Stimulated activated CD4-positive, alpha-beta T cell treated with anti-CD3 and anti-CD28 coated beads, TNF-alpha, amount 100 ng/mL, for 48 hours (primary cell): ENCODE results near the gene ATG3.
"Not testable (repeated sequence)": the region's sequence is repeated elsewhere in the genome, so short reads cannot be mapped to it uniquely, and the experiment has no call there.

Experiments used
- DNase-seq, 3 donors: peaks; one replicate each; pipeline ENCODE4 v3.0.0-alpha.2; 2020; ENCODE audit warnings: low read depth in 3 of 3

ATG3 gene

DNA sequence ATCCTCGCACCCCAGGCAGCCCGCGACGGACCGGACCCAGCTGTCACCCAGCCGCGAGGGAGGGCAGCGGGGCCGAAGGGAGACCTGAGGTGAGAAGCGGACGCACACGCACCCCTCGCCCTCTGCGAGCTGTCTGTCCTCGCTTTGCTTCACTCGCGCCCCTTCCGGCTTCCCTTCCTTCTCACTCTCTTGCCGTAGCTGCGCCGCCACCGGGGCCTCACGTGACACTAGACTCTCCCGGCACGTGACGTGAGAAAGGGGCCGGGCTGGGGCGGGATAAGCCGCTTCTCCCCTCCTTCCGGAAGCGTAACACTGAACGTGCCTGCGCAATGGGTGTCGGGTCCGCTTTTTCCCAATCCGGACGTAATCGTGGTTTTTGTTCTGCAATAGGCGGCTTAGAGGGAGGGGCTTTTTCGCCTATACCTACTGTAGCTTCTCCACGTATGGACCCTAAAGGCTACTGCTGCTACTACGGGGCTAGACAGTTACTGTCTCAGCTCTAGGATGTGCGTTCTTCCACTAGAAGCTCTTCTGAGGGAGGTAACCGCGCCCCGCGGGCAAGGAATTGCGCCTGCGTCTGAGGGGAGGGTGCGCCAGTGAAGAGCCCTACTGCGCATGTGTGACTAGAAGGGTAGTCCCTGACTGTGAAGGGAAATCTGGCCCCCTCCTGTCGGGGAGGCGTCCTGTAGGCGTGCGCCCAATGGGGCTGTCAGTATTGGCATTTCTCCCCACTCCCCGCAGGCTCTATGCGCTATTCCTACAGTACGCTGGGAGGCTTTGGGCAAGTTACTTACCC is at the start of gene ATG3, which contains the start of gene SLC35A5:
Gene ATG3 (minus strand): TSS at position 229 of the 796 bp plus-strand sequence. CDS start 434 bp downstream, outside the sequence.
Gene SLC35A5 (plus strand): TSS at position 312 of the 796 bp plus-strand sequence. CDS start 1,359 bp downstream, outside the sequence.
- DNase-seq, result peak; percentile 95 to 98 (median 96)

DNA sequence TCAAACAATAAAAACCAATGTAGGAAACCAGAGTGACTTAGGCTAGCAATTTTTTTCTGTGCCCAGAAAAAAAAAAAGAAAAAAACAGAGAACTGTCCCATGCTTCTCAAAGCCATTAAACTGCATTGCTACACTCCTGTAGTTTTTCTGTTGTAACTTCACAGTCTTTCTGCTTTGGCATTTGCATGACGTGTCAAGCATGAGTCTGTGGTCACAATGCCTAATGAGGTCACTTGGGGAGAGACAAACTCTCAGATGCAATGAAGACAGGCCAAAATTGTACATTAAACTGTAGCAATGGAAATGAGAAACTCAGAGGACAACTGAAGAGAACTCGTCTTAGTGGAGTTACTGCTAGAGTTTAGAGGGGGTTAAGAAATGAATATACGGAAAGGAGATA is 48.4 kb upstream of the ATG3 start:
- DNase-seq, result no peak

DNA sequence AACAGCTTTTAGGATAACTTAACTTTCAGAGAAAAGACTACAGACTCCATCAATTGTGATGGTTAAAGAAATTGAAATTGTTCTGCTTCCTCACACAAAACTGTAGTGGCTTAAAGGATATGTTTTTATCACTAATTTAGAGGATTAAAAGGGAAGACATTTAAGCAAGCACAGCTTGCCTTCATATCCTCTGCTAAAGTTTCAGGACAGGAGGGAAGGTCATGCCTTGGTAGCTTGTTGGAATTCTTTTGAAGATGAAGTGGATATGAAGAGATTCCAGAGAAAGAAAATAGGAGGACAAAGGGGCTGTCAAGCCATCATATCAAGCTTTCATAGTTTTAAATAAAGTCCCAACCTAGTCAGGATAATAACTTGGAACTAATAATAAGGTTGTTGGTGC is 46.1 kb upstream of the ATG3 start:
- no peak for DNase-seq

DNA sequence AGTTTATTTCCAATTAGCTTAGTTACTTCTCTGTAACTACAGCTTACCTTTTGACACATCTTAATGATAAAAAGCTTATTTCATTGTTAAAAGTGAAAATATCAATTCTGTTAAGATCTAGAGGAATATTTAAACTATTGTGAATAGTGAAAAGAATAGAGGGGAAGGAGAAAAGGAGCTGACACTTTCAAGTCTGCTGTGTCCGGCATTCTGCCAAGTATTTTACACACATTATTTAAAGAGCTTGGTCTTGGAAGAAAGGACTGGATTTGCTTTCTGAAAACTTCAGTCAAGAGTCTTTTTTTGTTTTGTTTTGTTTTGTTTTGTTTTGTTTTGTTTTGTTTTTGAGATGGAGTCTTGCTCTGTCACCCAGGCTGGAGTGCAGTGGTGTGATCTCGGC is 44.3 kb upstream of the ATG3 start:
- DNase-seq, result no peak

DNA sequence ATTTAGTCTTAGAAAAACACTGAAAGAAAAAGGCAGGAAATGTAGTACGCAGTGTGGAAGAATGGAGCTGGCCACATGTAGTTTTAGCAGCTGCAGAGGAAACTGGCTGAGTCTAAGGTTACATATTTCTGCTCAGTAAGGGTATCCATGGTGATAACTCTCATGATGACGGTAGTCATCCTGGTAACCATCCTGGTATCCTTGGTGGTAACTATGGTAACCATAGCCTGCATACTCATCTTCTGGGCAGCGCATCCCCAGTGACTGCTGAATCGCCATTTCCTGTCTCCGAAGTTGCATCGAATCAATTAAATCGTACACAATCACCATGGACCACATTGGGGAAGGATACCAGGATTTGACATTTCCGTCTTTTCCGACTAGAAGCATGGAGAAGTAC is 43.5 kb upstream of the ATG3 start:
- DNase-seq, result no peak

DNA sequence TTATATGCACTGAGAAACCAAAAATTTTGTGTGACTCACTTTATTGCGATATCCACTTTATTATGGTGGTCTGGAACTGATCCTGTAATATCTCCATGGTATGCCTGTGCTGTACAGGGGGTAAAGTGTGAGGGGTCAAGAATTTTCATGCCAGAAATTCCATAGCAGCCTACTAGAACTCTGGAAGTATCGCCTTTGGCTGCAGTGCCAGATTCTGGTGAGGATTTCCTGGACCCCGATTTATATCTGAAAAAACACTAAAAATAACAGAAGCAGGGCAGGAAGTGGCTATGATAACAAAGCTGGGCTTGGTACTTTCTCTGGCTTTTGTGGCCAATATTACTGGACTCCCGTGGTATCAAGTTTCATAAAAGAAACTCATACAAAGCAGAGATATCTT is 42.8 kb upstream of the ATG3 start:
- DNase-seq, result no peak

DNA sequence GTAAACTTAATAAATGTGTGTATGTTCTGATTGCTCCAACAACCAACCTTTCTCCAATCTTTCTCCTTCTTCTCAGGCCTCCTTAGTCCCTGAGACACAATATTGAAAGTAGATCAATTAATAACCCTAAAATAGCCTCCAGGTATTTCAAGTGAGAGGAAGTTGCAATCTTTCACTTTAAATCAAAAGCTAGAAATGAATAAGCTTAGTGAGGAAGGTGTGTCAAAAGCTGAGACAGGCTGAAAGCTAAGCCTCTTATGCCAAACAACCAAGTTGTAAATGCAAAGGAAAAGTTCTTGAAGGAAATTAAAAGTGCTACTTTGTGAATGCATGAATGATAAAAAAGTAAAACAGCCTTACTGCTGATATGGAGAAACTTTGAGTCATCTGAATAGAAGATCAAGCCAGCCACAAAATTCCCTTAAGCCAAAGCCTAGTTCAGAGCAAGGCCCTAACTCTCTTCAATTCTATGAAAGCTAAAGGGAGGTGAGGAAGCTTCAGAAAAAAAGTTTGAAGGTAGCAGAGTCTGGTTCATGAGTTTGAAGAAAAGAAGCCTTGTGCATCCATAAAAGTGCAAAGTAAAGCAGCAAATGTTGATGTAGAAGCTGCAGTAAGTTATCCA is 40.6 kb upstream of the ATG3 start:
- DNase-seq, result no peak

DNA sequence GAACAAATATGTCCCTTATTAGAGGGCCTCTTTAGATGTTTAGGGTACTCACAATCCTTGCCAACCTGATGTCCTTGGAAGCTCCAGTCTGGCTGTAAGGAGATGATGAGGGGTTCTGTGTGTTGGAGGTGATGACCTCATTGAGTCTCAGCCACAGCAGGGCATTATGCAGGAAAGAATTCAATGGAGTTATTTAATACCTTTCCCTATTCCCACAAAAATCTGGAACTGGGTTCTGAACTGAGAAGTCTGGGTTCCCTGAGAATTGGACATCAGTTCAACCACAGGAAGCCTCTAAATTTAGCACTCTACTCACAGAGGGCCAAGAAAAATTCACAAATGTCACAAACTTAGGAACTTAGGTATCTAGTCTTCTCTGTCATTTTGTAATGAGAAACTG is 37.0 kb upstream of the ATG3 start:
- no peak for DNase-seq

DNA sequence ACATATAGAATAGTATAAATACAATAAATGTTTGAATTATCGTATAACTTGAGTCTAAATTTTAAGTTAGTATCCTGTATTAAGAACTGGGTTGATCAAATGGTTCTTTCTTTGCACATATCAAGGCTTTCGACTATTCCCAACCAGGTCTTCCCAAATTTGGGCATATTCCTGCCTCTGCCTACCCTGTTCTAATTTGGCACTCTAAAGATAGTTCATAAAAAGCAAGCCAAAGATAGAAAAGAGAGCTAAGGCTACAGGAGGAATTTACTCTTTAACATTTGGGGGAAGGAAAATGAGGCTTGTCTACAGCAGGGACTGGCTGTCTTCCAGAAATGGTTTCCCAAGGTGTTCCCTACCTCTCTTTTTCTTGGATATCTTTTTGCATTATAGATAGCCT is 36.2 kb upstream of the ATG3 start:
- no peak for DNase-seq

DNA sequence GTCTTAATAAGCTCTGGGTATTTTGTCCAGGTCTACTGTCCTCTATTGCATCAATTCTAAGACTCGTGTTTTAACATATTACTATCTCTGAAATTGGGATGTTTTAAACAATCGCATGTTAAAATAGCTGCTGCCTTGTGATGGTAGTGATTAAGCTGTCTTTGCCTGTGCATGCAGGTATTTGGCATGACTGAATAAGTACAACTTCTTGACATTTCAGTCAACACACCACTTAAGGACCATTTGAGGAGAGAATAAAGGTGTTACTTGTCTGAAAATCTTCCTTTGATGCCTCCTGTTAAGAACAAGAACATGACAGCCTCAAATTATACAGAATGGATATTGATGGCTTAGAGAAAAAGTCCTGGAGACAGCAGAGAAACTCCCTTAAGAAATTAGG is 33.1 kb upstream of the ATG3 start:
- DNase-seq, result no peak

DNA sequence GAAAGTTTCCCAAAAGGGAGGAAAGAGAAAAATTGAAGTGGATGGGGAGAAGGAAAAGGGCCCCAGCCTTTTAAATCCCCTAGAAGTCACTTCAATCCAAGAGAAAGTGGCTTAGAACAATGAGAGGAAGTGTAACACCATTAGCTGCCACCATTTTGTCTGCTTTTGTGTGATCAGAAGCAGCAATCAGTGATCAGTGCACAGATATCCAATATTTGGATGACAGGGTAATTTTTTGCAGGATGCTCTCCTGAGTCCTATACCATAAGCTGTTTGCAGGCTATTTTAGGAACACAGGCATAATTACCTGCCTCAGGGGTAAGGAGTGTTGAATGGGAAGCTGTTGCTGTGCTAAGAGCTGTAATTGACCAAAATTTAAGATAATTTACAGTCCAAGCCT is 31.5 kb upstream of the ATG3 start:
- no peak for DNase-seq

DNA sequence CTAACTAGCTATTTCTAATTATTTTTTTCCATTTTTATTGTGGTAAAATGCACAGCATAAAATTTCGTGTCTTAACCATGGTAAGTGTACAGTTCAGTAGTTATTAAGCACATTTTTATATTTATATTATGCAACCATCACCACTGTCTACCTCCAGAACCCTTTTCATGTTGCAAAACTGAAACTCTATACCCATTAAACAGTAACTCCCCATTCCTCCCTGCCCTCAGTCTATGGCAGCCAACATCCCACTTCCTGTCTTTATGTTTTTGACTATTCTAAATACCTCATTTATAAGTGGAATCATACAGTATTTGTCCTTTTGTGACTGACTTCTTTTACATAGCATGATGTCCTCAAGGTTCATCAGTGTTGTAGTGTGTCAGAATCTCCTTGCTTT is 25.6 kb upstream of the ATG3 start:
- no peak for DNase-seq

DNA sequence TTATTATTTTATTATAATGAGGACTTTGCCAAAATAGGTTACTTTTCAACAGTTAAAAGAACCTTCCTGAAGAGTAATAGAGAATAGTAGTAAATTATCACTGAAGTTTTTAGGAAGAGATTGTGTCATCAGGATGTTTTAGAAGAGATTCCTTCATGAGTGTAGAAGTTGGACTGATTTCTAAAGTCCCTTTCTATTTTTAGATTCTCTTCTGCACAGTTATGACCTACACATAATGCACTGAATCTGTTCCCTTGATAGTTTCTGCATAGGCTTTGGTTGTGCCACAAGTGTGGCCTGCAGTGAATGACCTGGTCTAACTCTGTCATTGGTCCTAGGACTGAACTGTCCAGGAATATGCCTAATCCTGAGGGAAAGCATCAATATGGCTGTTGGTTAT is 24.0 kb upstream of the ATG3 start:
- no peak for DNase-seq

DNA sequence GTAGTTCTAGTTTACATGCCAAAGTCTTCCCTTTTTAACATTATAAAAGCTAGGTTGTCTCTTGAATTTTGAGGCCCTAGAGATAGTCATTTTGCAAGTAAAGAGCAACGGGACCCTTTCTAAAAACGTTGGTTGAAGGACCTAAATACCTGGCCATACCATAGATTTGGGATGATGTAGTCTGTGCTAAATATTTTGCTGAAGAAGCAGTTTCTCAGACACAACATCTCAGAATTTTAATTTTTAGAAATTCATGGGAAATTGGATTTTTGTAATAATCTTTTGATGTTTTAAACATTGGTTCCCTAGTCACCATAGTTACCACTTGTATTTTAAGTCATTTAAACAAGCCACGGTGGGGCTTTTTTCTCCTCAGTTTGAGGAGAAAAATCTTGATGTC is 21.3 kb upstream of the ATG3 start:
- DNase-seq, result no peak

DNA sequence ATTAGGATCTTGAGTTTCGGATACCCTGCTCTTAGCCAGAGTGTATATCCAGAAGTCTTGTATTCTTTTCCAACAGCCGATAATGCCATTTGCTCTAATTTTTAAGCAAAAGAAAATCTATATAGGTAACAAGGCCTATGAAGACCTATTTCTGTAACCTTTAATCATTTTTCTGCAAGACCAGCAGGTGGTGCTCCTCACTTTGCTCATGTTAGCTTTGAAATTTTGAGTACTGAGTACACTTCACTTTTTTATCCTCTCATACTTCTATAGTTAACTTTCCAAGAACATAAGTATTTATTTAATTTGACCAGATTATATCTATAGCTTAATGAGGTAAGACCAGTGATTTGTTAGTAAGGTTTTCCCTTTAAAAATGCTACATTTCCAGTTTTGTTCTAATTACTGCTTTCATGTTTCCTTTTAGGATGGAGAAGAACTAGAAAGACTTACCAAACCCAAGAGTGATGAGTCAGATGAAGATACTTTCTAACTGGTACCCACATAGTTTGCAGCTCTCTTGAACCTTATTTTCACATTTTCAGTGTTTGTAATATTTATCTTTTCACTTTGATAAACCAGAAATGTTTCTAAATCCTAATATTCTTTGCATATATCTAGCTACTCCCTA is 20.6 kb upstream of the ATG3 start:
- no peak for DNase-seq

DNA sequence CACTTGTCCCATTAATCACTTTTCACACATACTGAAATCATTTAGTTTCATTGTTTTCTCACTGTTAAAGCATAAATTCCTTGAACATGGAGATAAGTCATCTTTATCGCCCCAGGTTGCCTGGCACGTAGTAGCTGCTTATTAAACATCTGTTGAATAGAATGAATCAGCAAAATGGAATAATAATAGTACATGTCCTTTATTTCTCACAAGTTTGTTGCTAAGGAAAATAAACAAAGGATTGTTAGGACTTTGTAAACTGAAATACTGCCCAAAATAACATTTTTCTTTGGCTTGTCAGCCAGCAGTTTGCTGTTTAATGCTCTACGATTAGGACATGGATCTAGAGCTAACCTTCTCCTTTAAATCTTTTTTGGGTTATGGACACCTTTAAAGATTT is 17.9 kb upstream of the ATG3 start:
- DNase-seq, result no peak

DNA sequence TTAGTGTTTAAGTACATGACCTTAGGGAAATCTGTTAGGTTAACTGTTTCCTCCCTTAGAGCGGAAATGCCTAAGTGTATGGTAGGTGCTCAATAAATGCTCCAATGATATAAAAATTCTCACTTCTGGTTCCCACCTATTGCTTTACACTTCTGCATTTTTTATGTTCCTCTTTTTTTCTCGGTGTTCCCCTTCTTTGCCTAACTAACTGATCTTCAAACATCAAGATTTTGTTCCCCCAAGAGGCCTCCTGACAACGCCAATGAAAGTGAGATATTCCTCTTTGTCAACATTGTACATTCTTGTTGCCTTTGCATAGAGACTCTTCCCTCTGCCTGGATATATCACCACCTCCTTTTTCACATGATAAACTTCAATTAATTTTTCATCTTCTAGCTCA is 17.5 kb upstream of the ATG3 start:
- no peak for DNase-seq

DNA sequence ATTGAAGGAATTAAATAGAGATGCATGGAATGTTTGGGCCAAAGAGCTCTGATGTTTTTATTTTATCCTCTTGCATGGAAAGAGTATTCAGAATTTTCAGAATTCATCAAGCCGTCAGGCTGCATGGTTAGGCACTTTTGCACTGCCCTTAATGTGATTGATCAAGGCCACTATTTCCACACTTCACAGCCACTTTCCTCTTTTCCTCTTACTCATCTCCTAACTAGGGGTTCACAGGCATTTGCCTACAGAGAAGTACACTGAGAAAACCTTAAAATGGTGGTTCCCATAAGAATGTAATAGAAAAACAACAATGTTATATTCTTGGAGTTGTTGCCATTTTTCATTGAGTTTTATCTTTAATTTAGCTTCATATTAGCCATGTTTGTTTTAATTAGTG is 10.9 kb upstream of the ATG3 start:
- no peak for DNase-seq

DNA sequence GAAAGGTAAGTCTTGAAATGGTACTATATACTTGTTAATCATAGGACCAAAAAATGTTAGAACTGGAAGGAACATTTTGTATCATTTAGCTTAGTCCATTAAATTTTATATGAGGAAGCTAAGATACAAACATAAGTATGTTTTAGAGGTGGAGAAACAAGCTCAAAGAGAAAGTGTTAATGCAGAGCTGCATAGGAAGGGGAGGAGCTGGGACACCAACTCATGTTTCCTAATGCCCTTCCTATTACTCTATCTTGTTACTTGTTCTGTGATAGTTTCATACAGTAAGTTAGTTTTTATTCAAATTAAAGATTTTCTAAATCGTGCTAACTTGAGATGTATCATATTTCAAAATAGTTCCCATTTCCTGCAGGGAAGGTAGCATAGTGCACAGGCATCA is 7.5 kb upstream of the ATG3 start:
- DNase-seq, result no peak

DNA sequence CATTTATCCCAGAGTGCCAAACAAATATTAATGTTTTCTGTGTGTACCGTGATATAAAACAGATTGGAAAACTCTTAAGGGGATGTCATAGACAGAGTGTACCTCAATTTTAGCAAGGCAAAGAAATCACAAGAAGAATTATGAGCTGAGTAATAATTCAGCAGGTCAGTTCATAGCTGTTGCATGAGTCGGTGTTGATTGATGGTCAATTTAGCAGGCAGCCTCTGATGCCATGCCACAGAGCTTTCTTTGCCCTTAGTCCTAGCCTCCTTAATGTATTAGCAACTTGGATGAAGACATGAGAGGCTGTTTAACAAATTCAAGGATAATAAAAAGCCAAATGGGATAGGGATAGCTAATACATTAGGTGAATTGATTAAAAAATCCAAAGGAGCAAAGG is 6.9 kb upstream of the ATG3 start:
- DNase-seq, result no peak

DNA sequence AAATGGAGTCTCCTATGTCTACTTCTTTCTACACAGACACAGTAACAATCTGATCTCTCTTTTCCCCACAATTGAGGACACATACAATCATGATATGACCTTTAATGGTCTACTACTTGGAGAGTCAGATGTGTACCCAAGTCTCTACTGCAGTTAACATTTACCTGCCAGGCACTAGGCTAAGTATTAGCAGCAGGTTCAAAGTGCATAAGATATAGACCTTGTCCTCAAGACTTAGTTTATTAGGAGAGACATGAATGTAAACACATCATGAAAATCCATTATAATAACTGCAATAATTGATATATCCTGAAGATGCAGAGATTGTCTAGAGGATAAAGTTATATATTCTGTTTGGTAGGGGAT is 3.2 kb upstream of the ATG3 start:
- no peak for DNase-seq

DNA sequence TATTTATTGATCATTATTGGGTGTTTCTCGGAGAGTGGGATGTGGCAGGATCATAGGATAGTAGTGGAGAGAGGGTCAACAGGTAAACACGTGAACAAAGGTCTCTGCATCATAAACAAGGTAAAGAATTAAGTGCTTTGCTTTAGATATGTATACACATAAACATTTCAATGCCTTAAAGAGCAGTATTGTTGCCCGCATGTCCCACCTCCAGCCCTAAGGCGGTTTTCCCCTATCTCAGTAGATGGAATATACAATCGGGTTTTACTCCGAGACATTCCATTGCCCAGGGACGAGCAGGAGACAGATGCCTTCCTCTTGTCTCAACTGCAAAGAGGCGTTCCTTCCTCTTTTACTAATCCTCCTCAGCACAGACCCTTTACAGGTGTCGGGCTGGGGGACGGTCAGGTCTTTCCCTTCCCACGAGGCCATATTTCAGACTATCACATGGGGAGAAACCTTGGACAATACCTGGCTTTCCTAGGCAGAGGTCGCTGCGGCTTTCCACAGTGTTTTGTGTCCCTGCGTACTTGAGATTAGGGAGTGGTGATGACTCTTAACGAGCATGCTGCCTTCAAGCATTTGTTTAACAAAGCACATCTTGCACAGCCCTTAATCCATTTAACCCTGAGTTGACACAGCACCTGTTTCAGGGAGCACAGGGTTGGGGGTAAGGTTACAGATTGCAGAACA is 2.6 kb upstream of the ATG3 start:
- DNase-seq, result not testable (repeated sequence)

DNA sequence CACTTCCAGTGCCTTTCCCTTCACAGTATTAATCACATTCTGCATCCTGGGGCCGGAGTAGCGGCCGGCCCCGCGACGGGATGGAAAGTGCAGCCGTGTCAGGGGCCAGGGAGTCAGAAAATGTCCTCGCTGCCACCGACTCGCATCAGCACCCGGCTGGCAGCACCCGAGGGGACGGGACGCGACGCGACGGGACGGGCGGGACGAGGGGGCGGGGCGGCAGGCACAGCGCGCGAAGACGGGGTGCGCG is 353 bp downstream of the ATG3 start:
- peak in 2 of 3 donors; percentile 55 to 82 for DNase-seq
